NCI-H82 treated with DMSO at 0.1 percent for 48 hours (cell line): ENCODE data around the gene ANAPC16.
"Not testable (repeated sequence)": the region's sequence is repeated elsewhere in the genome, so short reads cannot be mapped to it uniquely, and the experiment has no call there.

Experiments
- DNase-seq: peaks from one replicate; lab custom pipeline; 2025; ENCODE audit not compliant: unreplicated experiment; lab: John Stamatoyannopoulos, UW

Gene ANAPC16

DNA sequence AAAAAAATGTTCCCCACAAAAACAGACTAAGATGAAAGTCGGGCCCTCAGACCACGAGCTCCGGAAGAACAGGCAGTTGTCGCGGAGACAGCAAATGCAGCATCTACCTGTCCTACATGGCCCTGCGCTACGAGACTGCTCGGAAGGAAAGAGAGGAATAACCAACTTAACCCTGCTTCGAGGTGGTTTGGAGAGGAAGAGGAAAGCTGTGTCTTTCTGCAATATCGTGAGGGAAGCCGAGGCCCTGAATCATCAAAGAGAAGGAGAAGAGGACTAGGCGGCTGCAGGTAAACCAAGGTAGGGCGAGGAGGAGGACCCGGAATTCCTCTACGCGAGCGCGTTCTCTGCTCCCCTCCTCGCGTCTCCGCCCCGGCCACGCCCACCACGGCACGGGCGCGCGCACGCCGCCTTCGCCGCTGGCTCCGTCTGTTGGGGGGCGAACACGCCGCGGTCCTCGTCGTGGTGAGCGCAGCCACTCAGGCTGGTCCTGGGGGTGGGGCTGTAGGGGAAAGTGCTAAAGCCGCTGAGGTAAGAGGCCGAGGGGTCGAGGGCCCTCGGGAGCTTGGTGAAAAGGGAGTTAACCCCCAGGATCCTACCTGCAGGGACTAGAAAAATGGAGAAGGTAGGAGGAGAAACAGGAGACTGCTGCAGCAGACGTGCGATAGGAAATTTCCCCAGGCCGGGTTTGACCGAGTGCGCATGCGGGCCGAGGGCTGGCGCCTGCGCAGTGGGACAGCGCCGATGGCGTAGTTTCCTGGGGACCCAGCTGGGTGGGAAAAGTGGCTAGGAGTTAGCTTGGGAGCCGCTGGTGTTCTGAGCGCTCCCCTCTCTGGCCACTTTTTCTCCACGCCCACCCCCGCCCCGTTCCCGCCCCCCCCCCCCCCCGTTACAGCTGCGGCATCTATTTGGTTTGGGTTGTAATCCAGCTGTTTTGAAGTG, at the start of gene ANAPC16, which contains the start of gene ASCC1:
Gene ANAPC16, plus strand, starts transcription at position 402 of the 939 bp plus-strand sequence. CDS start 7,903 bp downstream, outside the sequence.
Gene ASCC1, minus strand, starts transcription at position 666 of the 939 bp plus-strand sequence. CDS start 2,978 bp downstream, outside the sequence.
- peak; percentile 65 for DNase-seq

- DNase-seq = no peak
Observed at GRCh38 chr10:72167118-72167517, 48.7 kb upstream of the ANAPC16 start.

- no peak for DNase-seq
Observed at GRCh38 chr10:72170263-72170662, 45.5 kb upstream of the ANAPC16 start.

GRCh38 chr10:72170733-72171132, 45.1 kb upstream of the ANAPC16 start:
- no peak for DNase-seq

DNA sequence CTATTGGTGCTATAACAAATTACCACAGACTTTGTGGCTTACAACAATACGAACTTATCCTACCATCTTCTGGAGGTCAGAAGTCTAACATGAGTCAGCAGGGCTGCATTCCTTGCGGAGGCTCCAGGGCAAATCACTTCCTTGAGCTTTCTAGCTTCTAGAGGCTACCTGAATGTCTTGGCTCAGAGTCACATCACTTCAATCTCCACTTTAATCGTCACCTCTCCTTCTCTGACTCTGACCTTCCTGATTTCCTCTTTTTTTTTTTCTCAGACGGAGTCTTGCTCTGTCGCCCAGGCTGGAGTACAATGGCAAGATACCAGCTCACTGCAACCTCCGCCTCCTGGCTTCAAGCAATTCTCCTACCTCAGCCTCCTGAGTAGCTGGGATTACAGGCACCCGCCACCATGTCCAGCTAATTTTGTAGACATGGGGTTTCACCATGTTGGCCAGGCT, 44.6 kb upstream of the ANAPC16 start:
- no peak for DNase-seq

- no peak for DNase-seq
Observed at GRCh38 chr10:72173262-72173618, 42.6 kb upstream of the ANAPC16 start.

GRCh38 chr10:72173619-72174296, 42.1 kb upstream of the ANAPC16 start:
- no peak for DNase-seq

- no peak for DNase-seq
Observed at GRCh38 chr10:72174297-72174662, 41.5 kb upstream of the ANAPC16 start.

DNA sequence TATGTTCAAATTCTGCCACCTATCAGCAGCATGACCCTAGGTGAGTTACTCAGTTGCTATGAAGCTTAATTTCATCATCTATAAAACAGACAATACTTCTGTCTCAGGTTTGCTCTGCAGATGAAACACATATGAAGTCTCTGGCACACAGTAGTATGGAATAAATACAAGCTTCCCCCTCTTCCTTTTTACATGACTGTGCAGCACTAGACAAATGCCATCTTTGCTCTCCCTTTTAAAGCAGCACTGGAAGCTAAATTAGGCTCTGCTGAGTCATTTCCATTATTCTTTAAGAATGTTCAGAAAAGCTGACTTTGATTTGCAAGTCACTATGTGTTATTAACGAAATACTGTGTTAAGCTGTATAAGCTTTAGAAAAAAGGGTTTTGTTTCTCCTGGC, 40.7 kb upstream of the ANAPC16 start:
- no peak for DNase-seq

DNA sequence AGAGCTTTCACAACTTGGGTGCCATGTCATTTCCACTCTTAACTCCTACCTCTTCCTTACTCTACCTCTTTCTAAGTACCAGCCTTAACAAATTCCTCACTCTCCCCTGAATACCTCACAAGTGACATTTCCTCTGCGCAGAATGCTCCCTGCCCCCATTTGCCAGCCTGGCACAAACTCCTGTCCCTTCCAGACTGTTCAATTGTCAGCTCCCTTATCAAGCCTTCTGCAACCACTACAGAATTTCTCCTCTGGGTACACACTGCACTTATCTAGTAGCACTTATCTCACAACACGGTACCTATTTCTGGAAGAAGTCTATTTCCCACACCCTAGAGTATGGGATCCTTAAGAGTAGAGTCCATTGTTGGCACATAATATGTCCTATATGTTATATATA, 39.1 kb upstream of the ANAPC16 start:
- no peak for DNase-seq

DNA sequence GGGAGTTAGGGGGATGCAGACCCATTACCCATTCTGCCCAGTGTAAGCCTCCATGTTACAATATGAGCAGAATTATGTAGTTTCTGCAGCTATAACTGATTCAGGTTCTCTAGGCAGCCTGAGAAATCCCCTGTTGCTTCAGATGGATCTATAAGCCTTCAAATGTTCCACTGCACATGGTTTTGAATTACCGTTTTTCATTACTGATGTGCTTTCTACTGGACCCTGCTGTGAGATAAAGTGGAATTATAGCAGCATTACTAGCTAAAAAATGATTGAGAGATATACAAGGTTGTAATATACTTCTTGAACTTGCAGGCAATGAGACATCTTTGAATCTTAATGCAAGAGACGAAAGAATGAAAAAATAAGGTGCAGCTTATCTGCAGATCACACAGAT, 38.4 kb upstream of the ANAPC16 start:
- DNase-seq = no peak

GRCh38 chr10:72184156-72184555, 31.7 kb upstream of the ANAPC16 start:
- DNase-seq = no peak

- DNase-seq = no peak
Observed at GRCh38 chr10:72186258-72186981, 29.4 kb upstream of the ANAPC16 start.

DNA sequence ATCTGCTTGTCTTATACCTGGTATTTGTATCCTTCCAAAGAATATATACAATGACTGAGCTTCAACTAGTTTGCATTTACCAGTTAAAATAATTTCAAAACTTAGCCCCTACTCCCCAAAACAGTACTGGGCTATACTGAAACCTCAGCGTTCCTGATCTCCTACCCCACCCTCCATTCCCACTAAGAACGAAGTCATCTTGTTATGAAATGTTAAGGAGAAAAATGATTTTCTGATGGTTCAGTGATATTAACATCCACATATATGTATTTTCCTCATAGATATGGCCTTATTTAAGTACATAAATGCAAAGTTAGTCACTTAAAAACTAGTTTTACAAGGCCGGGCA, 28.9 kb upstream of the ANAPC16 start:
- no peak for DNase-seq

DNA sequence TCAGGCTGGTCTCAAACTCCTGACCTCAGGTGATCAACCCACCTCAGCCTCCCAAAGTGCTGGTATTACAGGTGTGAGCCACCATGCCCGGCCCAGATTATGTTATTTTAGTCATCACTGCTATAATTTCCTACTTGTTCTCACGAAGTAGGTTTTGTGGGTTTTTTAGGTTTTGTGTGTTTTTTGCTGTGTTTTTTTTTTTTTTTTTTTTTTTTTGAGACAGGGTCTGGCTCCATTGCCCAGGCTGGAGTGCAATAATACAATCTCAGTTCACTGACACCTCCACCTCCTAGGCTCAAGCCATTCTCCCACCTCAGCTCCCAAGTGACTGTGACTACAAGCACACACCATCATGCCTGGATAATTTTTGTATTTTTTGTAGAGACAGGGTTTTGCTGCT, 20.9 kb upstream of the ANAPC16 start:
- no peak for DNase-seq

- no peak for DNase-seq
Observed at GRCh38 chr10:72200883-72201282, 14.9 kb upstream of the ANAPC16 start.

- no peak for DNase-seq
Observed at GRCh38 chr10:72201293-72201692, 14.5 kb upstream of the ANAPC16 start.

DNA sequence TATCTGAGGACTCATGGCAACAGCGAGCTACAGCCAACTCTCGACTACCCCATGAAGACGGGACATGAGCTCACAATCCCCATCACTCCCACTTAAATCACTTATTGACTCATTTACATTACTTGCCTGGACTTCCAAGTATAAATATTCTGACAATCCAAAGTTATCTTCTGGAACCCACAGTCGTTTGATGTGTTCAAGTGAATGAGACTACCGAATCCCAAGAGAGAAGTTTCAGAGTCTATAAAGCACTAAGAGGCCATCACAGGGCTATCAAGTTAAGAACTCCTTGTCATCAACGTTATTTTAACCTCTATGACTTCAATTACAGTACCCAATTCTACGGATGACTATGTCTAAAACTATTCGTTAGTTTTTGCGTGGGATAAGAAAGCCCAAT, 11.5 kb upstream of the ANAPC16 start:
- no peak for DNase-seq

- DNase-seq = no peak
Observed at GRCh38 chr10:72204724-72205123, 11.1 kb upstream of the ANAPC16 start.

GRCh38 chr10:72206511-72207229, 9.1 kb upstream of the ANAPC16 start:
- peak; percentile 1 for DNase-seq

DNA sequence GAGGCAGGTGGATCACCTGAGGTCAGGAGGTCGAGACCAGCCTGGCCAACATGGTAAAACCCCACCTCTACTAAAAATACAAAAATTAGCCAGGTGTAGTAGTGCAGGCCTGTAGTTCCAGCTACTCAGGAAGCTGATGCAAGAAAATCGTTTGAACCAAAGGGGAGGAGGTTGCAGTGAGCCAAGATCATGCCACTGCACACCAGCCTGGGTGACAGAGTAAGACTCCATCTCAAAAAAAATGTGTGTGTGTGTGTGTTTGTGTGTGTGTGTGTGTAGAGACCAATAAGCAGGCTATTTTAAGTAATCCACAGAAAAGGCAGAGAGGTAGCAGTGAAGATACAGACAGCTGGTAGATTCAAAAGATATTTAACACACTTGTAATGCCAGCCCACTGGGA, 7.3 kb upstream of the ANAPC16 start:
- not testable (repeated sequence) for DNase-seq
